Activated CD4-positive, alpha-beta T cell treated with anti-CD3 and anti-CD28 coated beads for 4 hours (primary cell): ENCODE measurements around the gene LRTM1.

Experiments used
- DNase-seq, 2 donors: peaks; one replicate each; pipeline ENCODE4 v3.0.0-alpha.2; 2020

Gene LRTM1

GRCh38 chr3:54889731-54890130, 38.1 kb downstream of the LRTM1 start:
- no peak for DNase-seq

GRCh38 chr3:54888873-54889272, 39.0 kb downstream of the LRTM1 start:
- no peak for DNase-seq

- DNase-seq = no peak
These were observed 39.7 kb downstream of the LRTM1 start for GRCh38 chr3:54888162-54888561.

GRCh38 chr3:54882129-54882833, 45.6 kb downstream of the LRTM1 start:
- DNase-seq = no peak

GRCh38 chr3:54878145-54878544, 49.7 kb downstream of the LRTM1 start:
- DNase-seq = no peak

- DNase-seq = no peak
These were observed 50.1 kb downstream of the LRTM1 start for GRCh38 chr3:54877730-54878129.

GRCh38 chr3:54876694-54877093, 51.2 kb downstream of the LRTM1 start:
- DNase-seq = no peak

GRCh38 chr3:54875596-54876268, 52.1 kb downstream of the LRTM1 start:
- no peak for DNase-seq

- no peak for DNase-seq
These were observed 52.9 kb downstream of the LRTM1 start for GRCh38 chr3:54874816-54875556.

GRCh38 chr3:54873059-54874010, 54.5 kb downstream of the LRTM1 start:
- no peak for DNase-seq

GRCh38 chr3:54871867-54872266, 56.0 kb downstream of the LRTM1 start:
- no peak for DNase-seq

- no peak for DNase-seq
These were observed 57.4 kb downstream of the LRTM1 start for GRCh38 chr3:54870423-54870822.
